ENCODE measurements around the gene CSNK2B.
A peak's percentile ranks its signal among the peaks of the same experiment; 100 is the strongest.

CSNK2B gene

DNA sequence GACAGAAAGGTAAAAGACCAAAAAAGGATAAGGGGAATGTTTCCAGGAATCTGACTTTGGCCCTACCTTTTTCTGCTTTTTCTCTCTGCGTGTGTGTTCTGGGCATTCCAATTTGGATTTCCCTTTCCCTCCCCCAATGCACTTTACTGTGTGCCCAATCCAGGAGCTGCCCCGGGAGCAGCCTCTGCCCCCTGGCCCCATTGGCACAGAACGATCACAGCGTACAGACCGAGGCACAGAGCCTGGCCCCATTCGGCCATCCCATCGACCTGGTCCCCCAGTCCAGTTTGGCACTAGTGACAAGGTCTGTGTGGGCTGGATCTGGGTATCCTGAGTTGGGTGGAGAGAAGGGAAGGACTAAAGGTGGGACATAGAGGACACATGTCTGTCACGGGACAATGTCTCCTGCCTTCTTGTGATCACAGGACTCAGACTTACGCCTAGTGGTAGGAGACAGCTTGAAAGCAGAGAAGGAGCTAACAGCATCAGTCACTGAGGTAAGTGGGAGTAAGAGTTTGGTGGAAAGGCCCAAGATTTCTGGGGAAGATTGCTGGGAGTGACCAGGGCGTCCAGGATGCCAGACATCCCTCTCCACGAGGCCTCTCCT is 30.8 kb upstream of the CSNK2B start:
- no peak for DNase-seq (ENCODE audit: extremely low spot score, insufficient read length, low read depth)
- no peak for FAIRE-seq

DNA sequence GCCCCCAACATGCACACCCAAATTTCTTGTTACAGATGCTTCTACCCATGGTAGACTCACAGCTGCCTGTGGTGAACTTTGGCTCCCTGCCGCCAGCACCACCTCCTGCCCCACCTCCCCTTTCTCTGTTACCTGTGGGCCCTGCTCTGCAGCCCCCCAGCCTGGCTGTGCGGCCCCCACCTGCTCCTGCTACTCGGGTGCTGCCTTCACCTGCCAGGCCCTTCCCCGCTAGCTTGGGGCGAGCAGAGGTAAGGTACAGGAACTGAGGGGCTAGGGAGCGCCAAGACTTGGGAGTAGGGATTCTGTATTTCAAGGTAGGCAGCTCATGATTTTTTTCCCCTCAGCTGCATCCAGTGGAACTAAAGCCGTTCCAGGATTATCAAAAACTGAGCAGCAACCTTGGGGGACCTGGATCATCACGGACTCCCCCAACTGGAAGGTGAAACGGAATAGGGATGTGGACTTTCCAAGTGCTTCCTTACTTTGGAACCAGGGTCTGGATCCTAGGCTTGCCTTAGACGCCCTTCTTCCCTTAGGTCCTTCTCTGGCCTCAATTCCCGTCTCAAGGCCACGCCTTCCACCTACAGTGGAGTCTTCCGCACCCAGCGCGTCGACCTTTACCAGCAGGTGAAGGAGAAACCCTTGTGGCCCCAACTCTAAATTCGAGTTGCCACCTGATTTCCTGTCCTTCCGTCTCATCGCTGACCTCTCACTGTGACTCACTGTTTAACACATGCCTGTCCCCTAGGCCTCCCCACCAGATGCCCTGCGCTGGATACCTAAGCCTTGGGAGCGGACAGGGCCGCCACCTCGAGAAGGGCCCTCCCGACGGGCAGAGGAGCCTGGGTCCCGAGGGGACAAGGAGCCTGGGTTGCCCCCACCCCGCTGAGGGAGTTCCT is 28.9 kb upstream of the CSNK2B start:
- FAIRE-seq, result no peak
- no peak for DNase-seq (ENCODE audit: extremely low spot score, insufficient read length, low read depth)

DNA sequence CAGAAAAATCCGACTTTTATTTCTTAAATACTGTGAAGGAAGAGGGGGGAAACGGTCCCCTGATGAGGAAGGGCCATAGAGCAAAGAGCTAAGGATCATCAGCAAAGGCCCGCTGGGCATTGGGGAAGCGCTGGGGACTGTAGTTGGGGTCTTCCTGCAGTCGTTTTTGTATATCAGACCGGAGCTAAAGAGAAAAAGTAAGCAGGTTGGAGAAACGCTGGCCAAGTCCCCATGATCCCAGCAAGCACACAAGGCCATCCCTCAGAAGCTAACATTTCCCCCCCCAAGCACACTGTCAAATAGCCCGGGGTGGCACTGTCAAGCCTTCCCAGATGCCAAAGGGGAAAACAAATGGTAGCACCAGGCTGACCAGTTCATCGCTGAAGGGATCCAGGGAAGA is 26.8 kb upstream of the CSNK2B start:
- no peak for FAIRE-seq

GRCh38 chr6:31639449-31639861 is 26.4 kb upstream of the CSNK2B start:
- no peak for FAIRE-seq
- DNase-seq (ENCODE audit: extremely low spot score, insufficient read length, low read depth), result no peak

More for the DNA sequence above, 26.8 kb upstream of the CSNK2B start:
- no peak for DNase-seq (ENCODE audit: extremely low spot score, insufficient read length, low read depth)

DNA sequence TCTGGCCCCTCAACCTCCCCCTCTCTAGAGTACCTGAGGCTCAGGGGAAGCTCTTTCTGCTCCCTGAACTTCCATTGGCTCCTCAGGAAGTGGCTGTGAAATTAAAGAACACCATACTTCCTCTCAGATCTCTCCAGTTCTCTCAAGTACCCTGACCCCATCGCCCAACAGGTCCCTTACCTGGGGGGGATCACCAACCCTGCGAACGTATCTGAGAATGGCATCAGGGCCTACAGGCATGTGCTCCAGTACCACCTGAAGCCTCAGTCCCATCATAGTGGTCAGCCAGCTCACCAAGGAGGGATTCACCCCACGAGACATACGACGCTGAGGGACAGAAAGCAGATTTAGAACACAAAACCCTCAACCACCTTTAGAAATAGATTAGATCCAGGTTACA is 25.3 kb upstream of the CSNK2B start:
- FAIRE-seq (no peak), DNase-seq (ENCODE audit: extremely low spot score, insufficient read length, low read depth) (no peak)

GRCh38 chr6:31641370-31641769 is 24.5 kb upstream of the CSNK2B start:
- no peak for FAIRE-seq

DNA sequence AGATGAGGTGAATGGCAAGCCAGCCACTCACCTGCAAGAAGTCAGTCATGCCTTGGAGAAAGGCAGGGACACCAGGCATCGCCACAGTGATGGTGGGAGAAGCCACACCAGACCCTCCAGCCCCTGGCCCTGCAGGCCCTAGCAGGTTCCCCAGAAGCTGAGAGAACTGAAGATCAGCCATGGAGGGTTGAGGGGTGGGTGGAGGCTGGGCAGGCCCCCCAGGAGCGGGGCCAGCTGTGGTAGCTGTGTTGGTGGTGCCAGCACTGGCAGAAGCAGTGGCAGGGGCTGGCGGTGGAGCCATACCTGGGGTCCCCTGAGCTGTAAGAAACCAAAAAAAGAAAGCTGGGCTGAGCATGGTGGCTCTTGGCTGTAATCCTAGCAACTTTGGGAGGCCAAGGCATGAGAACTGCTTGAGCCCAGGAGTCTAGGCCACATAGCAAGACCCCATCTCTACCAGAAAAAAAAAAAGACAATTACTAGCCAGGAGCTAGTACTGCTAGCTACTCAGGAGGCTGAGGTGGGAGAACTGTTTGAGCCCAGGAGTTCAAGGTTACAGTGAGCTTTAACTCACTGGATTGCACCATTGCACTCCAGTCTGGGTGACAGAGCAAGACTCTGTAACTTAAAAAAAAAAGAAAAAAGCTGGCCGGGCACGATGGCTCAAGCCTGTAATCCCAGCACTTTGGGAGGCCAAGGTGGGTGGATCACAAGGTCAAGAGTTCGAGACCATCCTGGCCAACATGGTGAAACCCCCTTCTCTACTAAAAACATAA is 22.9 kb upstream of the CSNK2B start:
- DNase-seq (ENCODE audit: extremely low spot score, insufficient read length, low read depth) (no peak), FAIRE-seq (no peak)

More at GRCh38 chr6:31641370-31641769, 24.5 kb upstream of the CSNK2B start:
- no peak for DNase-seq (ENCODE audit: extremely low spot score, insufficient read length, low read depth)

- FAIRE-seq (no peak), DNase-seq (ENCODE audit: extremely low spot score, insufficient read length, low read depth) (no peak)
These were observed 21.9 kb upstream of the CSNK2B start for GRCh38 chr6:31643818-31644454.

DNA sequence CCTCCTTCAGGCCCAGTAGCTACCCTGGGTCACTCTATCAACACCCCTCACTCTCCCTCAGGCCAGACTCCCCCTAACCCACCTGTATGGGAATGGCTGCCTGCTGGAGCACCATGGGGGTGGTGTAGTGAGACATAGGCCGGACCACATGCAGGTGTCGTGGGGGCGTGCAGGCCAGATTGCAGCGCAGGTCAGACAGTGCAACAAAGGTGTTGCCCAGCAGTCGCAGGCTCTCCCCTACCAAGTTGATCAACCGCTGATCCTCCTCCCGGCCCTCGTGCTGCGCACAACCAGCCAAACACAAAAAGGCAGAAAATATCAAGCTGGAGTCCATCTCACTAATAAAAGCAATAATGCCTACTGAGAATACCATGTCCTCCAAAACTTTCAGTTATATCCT is 20.6 kb upstream of the CSNK2B start:
- FAIRE-seq (no peak), DNase-seq (ENCODE audit: extremely low spot score, insufficient read length, low read depth) (no peak)

DNA sequence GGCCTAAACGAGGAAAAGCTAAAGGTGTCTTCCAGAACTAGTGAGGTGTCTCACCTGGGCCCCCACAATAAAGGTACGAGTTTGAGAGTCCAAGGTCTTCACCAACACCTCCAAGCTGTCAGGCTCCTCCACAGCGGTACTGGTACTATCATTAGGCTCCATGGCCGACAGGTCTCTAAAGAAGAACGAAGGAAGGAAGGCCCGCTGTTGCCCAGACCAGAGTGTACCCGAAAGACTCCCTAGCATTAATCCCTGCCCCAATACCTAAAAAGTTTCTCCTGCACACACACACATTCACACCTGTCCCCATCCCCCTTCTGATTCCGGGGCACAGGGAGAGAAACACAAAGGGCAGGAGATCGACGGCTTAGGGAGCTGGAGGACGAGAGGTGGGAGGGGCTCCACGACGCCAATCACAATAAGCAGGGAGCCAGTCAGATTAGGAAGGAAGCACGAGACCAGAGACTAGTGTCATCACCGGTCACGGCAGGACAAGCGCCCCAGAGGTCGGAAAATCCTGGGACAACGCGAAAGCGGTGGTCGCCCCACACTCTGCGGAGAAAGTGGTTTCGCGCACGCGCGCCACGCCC is 14.2 kb upstream of the CSNK2B start:
- DNase-seq (ENCODE audit: extremely low spot score, insufficient read length, low read depth), result no peak
- FAIRE-seq, result no peak

GRCh38 chr6:31652925-31653724 is 12.8 kb upstream of the CSNK2B start:
- DNase-seq (ENCODE audit: extremely low spot score, insufficient read length, low read depth), result peak; percentile 76
- FAIRE-seq, result no peak

GRCh38 chr6:31654574-31655348 is 11.1 kb upstream of the CSNK2B start:
- DNase-seq (ENCODE audit: extremely low spot score, insufficient read length, low read depth), result no peak
- FAIRE-seq, result no peak

GRCh38 chr6:31655349-31656237 is 10.3 kb upstream of the CSNK2B start, which contains the start of gene APOM:
Gene APOM (plus strand): TSS chr6:31655894. CDS start chr6:31655967, 73 bp downstream.
- no peak for FAIRE-seq

GRCh38 chr6:31657406-31658157 is 8.3 kb upstream of the CSNK2B start:
- DNase-seq (ENCODE audit: extremely low spot score, insufficient read length, low read depth), result no peak
- no peak for FAIRE-seq

More at GRCh38 chr6:31655349-31656237, 10.3 kb upstream of the CSNK2B start, which contains the start of gene APOM:
- DNase-seq (ENCODE audit: extremely low spot score, insufficient read length, low read depth), result no peak

GRCh38 chr6:31658158-31658688 is 7.7 kb upstream of the CSNK2B start:
- FAIRE-seq, result no peak
- DNase-seq (ENCODE audit: extremely low spot score, insufficient read length, low read depth), result no peak

- no peak for FAIRE-seq
- DNase-seq (ENCODE audit: extremely low spot score, insufficient read length, low read depth), result no peak
These were observed 6.8 kb upstream of the CSNK2B start for GRCh38 chr6:31658983-31659648.

All from GM18507 (cell line).